NCI-H524 (cell line): ENCODE results near the gene FER.
"Not testable (repeated sequence)": the region's sequence is repeated elsewhere in the genome, so short reads cannot be mapped to it uniquely, and the experiment has no call there.

Source experiments
- DNase-seq, 2 experiments: peaks; one replicate each; lab custom pipeline; 2025; lab: John Stamatoyannopoulos, UW

The FER gene

GRCh38 chr5:108881133-108881532 is 133.4 kb downstream of the FER start:
- no peak for DNase-seq

GRCh38 chr5:108884736-108885135 is 137.0 kb downstream of the FER start:
- DNase-seq = no peak

GRCh38 chr5:108898257-108898656 is 150.6 kb downstream of the FER start:
- no peak for DNase-seq

GRCh38 chr5:108898707-108899106 is 151.0 kb downstream of the FER start:
- no peak for DNase-seq

- not testable (repeated sequence) for DNase-seq
Measured at GRCh38 chr5:108899244-108899643, 151.5 kb downstream of the FER start.

GRCh38 chr5:108900668-108901067 is 153.0 kb downstream of the FER start:
- no peak for DNase-seq

GRCh38 chr5:108905805-108906204 is 158.1 kb downstream of the FER start:
- DNase-seq = no peak

- no peak for DNase-seq
Measured at GRCh38 chr5:108910627-108911026, 162.9 kb downstream of the FER start.

- DNase-seq = no peak
Measured at GRCh38 chr5:108911055-108911454, 163.4 kb downstream of the FER start.

- DNase-seq = no peak
Measured at GRCh38 chr5:108917596-108917995, 169.9 kb downstream of the FER start.

GRCh38 chr5:108919591-108920326 is 172.1 kb downstream of the FER start:
- DNase-seq = peak in 1 of 2 experiments; percentile 16

- DNase-seq = peak in 1 of 2 experiments; percentile 23
Measured at GRCh38 chr5:108924457-108924961, 176.8 kb downstream of the FER start.

GRCh38 chr5:108925073-108925472 is 177.4 kb downstream of the FER start:
- DNase-seq = no peak

GRCh38 chr5:108930107-108930506 is 182.4 kb downstream of the FER start:
- no peak for DNase-seq

- DNase-seq = no peak
Measured at GRCh38 chr5:108935611-108936010, 187.9 kb downstream of the FER start.

- no peak for DNase-seq
Measured at GRCh38 chr5:108937221-108937620, 189.5 kb downstream of the FER start.

- no peak for DNase-seq
Measured at GRCh38 chr5:108940506-108940905, 192.8 kb downstream of the FER start.

GRCh38 chr5:108941746-108942145 is 194.0 kb downstream of the FER start:
- DNase-seq = no peak

GRCh38 chr5:108942701-108943100 is 195.0 kb downstream of the FER start:
- DNase-seq = no peak

- DNase-seq = no peak
Measured at GRCh38 chr5:108945094-108945493, 197.4 kb downstream of the FER start.

- DNase-seq = peak in 1 of 2 experiments; percentile 50
Measured at GRCh38 chr5:108946008-108946407, 198.3 kb downstream of the FER start.

- no peak for DNase-seq
Measured at GRCh38 chr5:108947164-108947563, 199.5 kb downstream of the FER start.

GRCh38 chr5:108950276-108950675 is 202.6 kb downstream of the FER start:
- DNase-seq = no peak

GRCh38 chr5:108953940-108954339 is 206.2 kb downstream of the FER start:
- DNase-seq = no peak
